K562 (cell line): ENCODE measurements around the gene OR2B2. TPM values are rescaled to one million over a fixed set of nuclear protein-coding genes. Genes with fewer than 3 reads are reported as not detected.

Experiments
- ARNT ChIP-seq, 2 experiments: fragments of 450-650 bp; IDR thresholded peaks; 2 replicates each; pipeline ENCODE4 v1.6.1; 2016; ENCODE audit warnings: mild to moderate bottlenecking in 1 of 2
- ELF2 ChIP-seq: fragments of 250-450 bp; sonication (Bioruptor Pico); IDR thresholded peaks from 2 replicates; pipeline ENCODE4 v1.5.0; 2021; ENCODE audit warnings: mild to moderate bottlenecking
- MAFF ChIP-seq: IDR thresholded peaks from 2 replicates; pipeline ENCODE4 v1.6.1; 2012; ENCODE audit warnings: low read length, improper control_type of control experiment
- MTF1 ChIP-seq: fragments of 250-450 bp; sonication (Bioruptor Pico); IDR thresholded peaks from 2 replicates; pipeline ENCODE4 v1.9.0; 2021; ENCODE audit warnings: moderate library complexity, mild to moderate bottlenecking, inconsistent platforms, borderline replicate concordance
- NFIC ChIP-seq: fragments of 450-650 bp; IDR thresholded peaks from 2 replicates; pipeline ENCODE4 v1.6.1; 2017; ENCODE audit warnings: mild to moderate bottlenecking, inconsistent platforms
- OTX1 ChIP-seq: fragments of 450-650 bp; formaldehyde crosslinking; IDR thresholded peaks from 2 replicates; pipeline ENCODE4 v1.4.0; 2022; ENCODE audit warnings: mild to moderate bottlenecking
- RBM39 ChIP-seq: fragments of 200-400 bp; formaldehyde crosslinking; optimal IDR thresholded peaks from 2 replicates; pipeline ENCODE3; 2018; ENCODE audit warnings: low read depth, low read length
- RCOR1 ChIP-seq, 2 experiments: IDR thresholded peaks; 2 replicates each; pipeline ENCODE4 v1.6.1; 2012; ENCODE audit warnings: low read depth in 2 of 2, low read length in 2 of 2, borderline replicate concordance in 1 of 2, improper control_type of control experiment in 1 of 2
- SAFB2 ChIP-seq: fragments of 200-400 bp; formaldehyde crosslinking; IDR thresholded peaks from 2 replicates; pipeline ENCODE4 v1.6.1; 2018; ENCODE audit warnings: borderline replicate concordance, low read length, low read depth, moderate library complexity; ENCODE audit not compliant: severe bottlenecking
- ZNF592 ChIP-seq: fragments of 450-650 bp; IDR thresholded peaks from 2 replicates; pipeline ENCODE4 v1.6.1; 2017; ENCODE audit warnings: antibody characterized with exemption, mild to moderate bottlenecking
- polyA plus RNA-seq, 8 experiments: library from polyadenylated mRNA; depleted of rRNA in 4 of 8; stranded (reverse) in 5 of 8; unstranded in 3 of 8; fragments of >200 nt; fragmentation: Nextera tagmentation in 2 of 8; fragmentation: Illumina TruSeq in 1 of 8; extraction: Ambion mirVana in 2 of 8; extraction: Trizol in 1 of 8; gene quantifications; 2 replicates each; pipeline versions ENCODE4 v1.2.1 to v1.2.3, GENCODE V29; 2011 to 2014; ENCODE audit warnings: inconsistent platforms in 1 of 8, missing spikeins in 1 of 8
- total RNA-seq, 7 experiments: library from RNA; depleted of rRNA in 6 of 7; stranded (reverse); fragments of >200 nt in 6 of 7; fragmentation: Illumina TruSeq in 2 of 7; extraction: Trizol in 2 of 7; gene quantifications; 2 replicates each; pipeline versions ENCODE4 v1.2.1 to v1.2.3, GENCODE V29; 2011 to 2021; ENCODE audit warnings: low replicate concordance in 1 of 7
- TF ChIP-seq, protein P1 (sequence below), 2 experiments: fragments of 450-650 bp in 1 of 2; IDR thresholded peaks; 2 replicates each; pipeline ENCODE4 v1.6.1; 2011 to 2017; ENCODE audit warnings: low read depth in 2 of 2, antibody characterized with exemption in 1 of 2, borderline replicate concordance in 1 of 2, low read length in 1 of 2, mild to moderate bottlenecking in 1 of 2, mixed read lengths in 1 of 2; ENCODE audit not compliant: control insufficient read depth in 1 of 2
- TF ChIP-seq, protein P2 (sequence below): sonication (generic); formaldehyde crosslinking; IDR thresholded peaks from 2 replicates; pipeline ENCODE4 v1.8.0; 2023; ENCODE audit warnings: mild to moderate bottlenecking, missing genetic modification reagents

OR2B2 gene
- total and polyA plus RNA-seq, 9 of the 15 experiments (the other 6 are each of a cell fraction or from before 2014, with no cell fraction given) = 0.24 TPM; not detected in 8

DNA sequence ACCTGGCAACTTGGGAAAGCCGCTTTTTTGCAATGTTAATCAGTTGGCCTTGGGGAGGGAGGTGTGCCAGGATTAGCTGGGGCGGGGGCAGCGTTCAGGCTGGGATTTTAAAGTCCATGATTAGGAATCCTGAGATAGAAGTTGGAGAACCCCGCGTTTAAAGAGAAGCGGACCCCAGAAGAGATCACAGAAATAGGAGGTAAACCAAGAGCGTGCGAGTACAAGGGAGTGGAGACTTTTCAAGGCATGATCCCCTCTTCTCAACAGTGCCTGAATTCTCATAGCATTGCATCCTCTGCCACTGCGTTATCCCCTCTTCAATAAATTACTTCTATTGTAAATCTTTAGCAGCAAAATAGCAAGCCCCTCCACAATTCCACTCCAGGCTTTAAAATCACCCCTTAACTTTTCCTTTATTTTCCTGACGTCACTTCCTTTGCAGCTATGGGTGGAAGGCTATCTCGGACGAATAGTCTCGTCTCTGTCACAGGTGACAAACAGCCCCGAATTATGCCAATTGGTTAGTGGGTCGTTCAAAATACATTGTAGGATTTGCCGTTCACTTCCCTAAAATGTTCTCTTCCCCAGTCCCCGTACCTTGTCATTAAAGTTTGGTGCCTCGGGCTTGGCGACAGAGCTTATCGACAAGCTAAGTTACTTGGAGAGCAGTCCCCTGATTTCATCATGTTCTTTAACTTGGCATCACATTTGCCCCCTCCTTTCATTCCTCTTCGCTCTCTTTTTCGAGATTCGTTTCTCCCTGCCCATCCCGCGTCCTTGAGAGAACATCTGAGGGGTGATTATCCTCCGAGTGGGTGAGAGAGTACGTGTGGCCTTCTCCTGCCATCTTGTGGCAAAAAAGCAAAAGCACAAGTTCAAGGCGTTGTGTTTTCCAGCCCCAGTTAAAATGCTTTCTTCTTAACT is 17.1 kb downstream of the OR2B2 start (continued):
- TF ChIP-seq, protein P1, sequence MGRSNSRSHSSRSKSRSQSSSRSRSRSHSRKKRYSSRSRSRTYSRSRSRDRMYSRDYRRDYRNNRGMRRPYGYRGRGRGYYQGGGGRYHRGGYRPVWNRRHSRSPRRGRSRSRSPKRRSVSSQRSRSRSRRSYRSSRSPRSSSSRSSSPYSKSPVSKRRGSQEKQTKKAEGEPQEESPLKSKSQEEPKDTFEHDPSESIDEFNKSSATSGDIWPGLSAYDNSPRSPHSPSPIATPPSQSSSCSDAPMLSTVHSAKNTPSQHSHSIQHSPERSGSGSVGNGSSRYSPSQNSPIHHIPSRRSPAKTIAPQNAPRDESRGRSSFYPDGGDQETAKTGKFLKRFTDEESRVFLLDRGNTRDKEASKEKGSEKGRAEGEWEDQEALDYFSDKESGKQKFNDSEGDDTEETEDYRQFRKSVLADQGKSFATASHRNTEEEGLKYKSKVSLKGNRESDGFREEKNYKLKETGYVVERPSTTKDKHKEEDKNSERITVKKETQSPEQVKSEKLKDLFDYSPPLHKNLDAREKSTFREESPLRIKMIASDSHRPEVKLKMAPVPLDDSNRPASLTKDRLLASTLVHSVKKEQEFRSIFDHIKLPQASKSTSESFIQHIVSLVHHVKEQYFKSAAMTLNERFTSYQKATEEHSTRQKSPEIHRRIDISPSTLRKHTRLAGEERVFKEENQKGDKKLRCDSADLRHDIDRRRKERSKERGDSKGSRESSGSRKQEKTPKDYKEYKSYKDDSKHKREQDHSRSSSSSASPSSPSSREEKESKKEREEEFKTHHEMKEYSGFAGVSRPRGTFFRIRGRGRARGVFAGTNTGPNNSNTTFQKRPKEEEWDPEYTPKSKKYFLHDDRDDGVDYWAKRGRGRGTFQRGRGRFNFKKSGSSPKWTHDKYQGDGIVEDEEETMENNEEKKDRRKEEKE (IDR thresholded peaks at IDR 0.05; ENCODE audit: borderline replicate concordance in 1 of 2, control insufficient read depth in 1 of 2, low read depth in 2 of 2, low read length in 1 of 2) = peak in 1 of 2 experiments; percentile 1; a peak in 1 of 4 replicates
- peak; percentile 40; the same call in 1 of the 2 replicates for TF ChIP-seq MTF1 (CRISPR knock-in tag)
- TF ChIP-seq RBM39 = peak; percentile 71
- 0 out of 2 replicates have a peak, but pooled peaks have one; percentile 71 for TF ChIP-seq ELF2 (CRISPR knock-in tag)
- TF ChIP-seq MAFF = 0 out of 2 replicates have a peak, but pooled peaks have one; percentile 11
- no peak; the same call in 1 of the 2 replicates for TF ChIP-seq OTX1
- peak; percentile 54 for TF ChIP-seq ZNF592
- TF ChIP-seq, protein P2, sequence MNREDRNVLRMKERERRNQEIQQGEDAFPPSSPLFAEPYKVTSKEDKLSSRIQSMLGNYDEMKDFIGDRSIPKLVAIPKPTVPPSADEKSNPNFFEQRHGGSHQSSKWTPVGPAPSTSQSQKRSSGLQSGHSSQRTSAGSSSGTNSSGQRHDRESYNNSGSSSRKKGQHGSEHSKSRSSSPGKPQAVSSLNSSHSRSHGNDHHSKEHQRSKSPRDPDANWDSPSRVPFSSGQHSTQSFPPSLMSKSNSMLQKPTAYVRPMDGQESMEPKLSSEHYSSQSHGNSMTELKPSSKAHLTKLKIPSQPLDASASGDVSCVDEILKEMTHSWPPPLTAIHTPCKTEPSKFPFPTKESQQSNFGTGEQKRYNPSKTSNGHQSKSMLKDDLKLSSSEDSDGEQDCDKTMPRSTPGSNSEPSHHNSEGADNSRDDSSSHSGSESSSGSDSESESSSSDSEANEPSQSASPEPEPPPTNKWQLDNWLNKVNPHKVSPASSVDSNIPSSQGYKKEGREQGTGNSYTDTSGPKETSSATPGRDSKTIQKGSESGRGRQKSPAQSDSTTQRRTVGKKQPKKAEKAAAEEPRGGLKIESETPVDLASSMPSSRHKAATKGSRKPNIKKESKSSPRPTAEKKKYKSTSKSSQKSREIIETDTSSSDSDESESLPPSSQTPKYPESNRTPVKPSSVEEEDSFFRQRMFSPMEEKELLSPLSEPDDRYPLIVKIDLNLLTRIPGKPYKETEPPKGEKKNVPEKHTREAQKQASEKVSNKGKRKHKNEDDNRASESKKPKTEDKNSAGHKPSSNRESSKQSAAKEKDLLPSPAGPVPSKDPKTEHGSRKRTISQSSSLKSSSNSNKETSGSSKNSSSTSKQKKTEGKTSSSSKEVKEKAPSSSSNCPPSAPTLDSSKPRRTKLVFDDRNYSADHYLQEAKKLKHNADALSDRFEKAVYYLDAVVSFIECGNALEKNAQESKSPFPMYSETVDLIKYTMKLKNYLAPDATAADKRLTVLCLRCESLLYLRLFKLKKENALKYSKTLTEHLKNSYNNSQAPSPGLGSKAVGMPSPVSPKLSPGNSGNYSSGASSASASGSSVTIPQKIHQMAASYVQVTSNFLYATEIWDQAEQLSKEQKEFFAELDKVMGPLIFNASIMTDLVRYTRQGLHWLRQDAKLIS (CRISPR knock-in tag) = peak; percentile 47; the same call in 1 of the 2 replicates
- peak; percentile 13; the same call in 1 of the 2 replicates for TF ChIP-seq NFIC
- peak in 1 of 2 experiments; percentile 85; a peak in 1 of 4 replicates for TF ChIP-seq ARNT (IDR thresholded peaks at IDR 0.05)
- TF ChIP-seq SAFB2 = no peak
- TF ChIP-seq RCOR1 (IDR thresholded peaks at IDR 0.05; ENCODE audit: borderline replicate concordance in 1 of 2, low read depth in 2 of 2, low read length in 2 of 2) = peak in 1 of 2 experiments; percentile 87; a peak in 2 of 4 replicates
